Tibial nerve (tissue), 4 donors: ENCODE measurements around the gene BAK1. TPM values are rescaled to one million over a fixed set of nuclear protein-coding genes. Genes with fewer than 3 reads are reported as not detected.

ENCODE experiments used
- DNase-seq, 2 donors: peaks; one replicate each; pipeline ENCODE4 v3.0.0-alpha.2; 2019; ENCODE audit warnings: low spot score in 2 of 2
- H3K27ac ChIP-seq, 4 donors: fragments of 200-600 bp; sonication (generic) in 3 of 4; one replicate each; pipeline ENCODE4 v1.5.1; 2017 to 2019; ENCODE audit warnings: mild to moderate bottlenecking in 1 of 4
- H3K27me3 ChIP-seq, 2 donors: fragments of 200-600 bp; sonication (generic) in 1 of 2; one replicate each; pipeline versions ENCODE4 v1.5.1 to v1.6.0; 2017 to 2019
- H3K36me3 ChIP-seq, 3 donors: fragments of 200-600 bp; sonication (generic); one replicate each; pipeline ENCODE4 v1.5.1; 2018 to 2019
- H3K4me1 ChIP-seq, 4 donors: fragments of 200-600 bp; sonication (generic) in 3 of 4; one replicate each; pipeline ENCODE4 v1.5.1; 2017 to 2019
- H3K4me3 ChIP-seq, 4 donors: fragments of 200-600 bp; sonication (generic) in 3 of 4; one replicate each; pipeline ENCODE4 v1.5.1; 2017 to 2019; ENCODE audit warnings: mild to moderate bottlenecking in 1 of 4, moderate library complexity in 1 of 4
- H3K9me3 ChIP-seq, 4 donors: fragments of 200-600 bp; sonication (generic) in 3 of 4; one replicate each; pipeline ENCODE4 v1.5.1; 2017 to 2019
- CTCF ChIP-seq, 5 experiments: fragments of 200-600 bp in 3 of 5; fragments of 450-650 bp in 2 of 5; sonication (generic) in 3 of 5; IDR thresholded peaks; one replicate each; pipeline ENCODE4 v1.5.1; 2016 to 2019; ENCODE audit warnings: antibody characterized with exemption in 5 of 5, mild to moderate bottlenecking in 3 of 5, moderate library complexity in 2 of 5
- EP300 ChIP-seq, 2 donors: sonication (generic); formaldehyde crosslinking; IDR thresholded peaks; one replicate each; pipeline ENCODE4 v1.6.1; 2017; ENCODE audit warnings: antibody characterized with exemption in 2 of 2, mild to moderate bottlenecking in 1 of 2
- POLR2A ChIP-seq, 2 donors: fragments of 450-650 bp; IDR thresholded peaks; one replicate each; pipeline ENCODE4 v1.6.1; 2017; ENCODE audit warnings: antibody characterized with exemption in 2 of 2, mild to moderate bottlenecking in 2 of 2, moderate library complexity in 2 of 2
- WGBS, 2 donors: methylation state at CpG; one replicate each; pipeline ENCODE4 v1.1.5; 2018; 5-methylcytosine and 5-hydroxymethylcytosine counted together
- total RNA-seq, 4 donors: library from RNA; depleted of rRNA; stranded (reverse); fragments of >200 nt; gene quantifications; one replicate each; pipeline ENCODE4 v1.1.0, GENCODE V29; 2016

Gene BAK1
- total RNA-seq, 4 donors from 2014 or later = 7.9 to 15.3 (median 10.1) TPM

DNA sequence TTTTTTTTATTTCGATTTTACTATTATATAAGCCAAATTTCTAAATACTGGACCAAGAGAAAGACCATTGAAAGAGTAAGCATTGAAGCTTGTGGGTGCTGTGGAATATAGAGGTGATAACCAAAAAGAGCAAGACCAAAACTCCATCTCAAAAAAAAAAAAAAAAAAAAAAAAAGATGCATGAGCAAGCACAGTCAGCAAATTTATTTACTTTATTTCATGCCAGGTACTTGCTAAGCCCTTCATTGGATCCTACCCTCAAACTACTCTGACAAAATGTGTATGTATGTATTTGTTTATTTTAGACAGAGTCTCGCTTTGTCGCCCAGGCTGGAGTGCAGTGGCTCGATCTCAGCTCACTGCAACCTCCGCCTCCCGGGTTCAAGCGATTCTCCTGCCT lies 27.8 kb downstream of the BAK1 start:
- no peaks in the 10 kb centered on the region for H3K4me1 ChIP-seq
- no peaks in the 10 kb centered on the region for H3K9me3 ChIP-seq
- no peak for DNase-seq
- H3K27me3 ChIP-seq = no peaks in the 10 kb centered on the region
- TF ChIP-seq CTCF (IDR thresholded peaks at IDR 0.05) (no peak), POLR2A (IDR thresholded peaks at IDR 0.05) (no peak), EP300 (IDR thresholded peaks at IDR 0.05) (no peak)
- WGBS, 2 donors = 87 to 90% methylated on average over 7 of the region's 7 CpGs
- H3K4me3 ChIP-seq = no peak overlapping the region
- no peak overlapping the region for H3K27ac ChIP-seq
- H3K36me3 ChIP-seq = no peaks in the 10 kb centered on the region

GRCh38 chr6:33551538-33551937 lies 28.5 kb downstream of the BAK1 start:
- 70 to 79% methylated on average over 2 of the region's 2 CpGs for WGBS, 2 donors
- TF ChIP-seq POLR2A (IDR thresholded peaks at IDR 0.05) (no peak), CTCF (IDR thresholded peaks at IDR 0.05) (no peak), EP300 (IDR thresholded peaks at IDR 0.05) (no peak)
- Histone ChIP-seq H3K27me3 (no peaks in the 10 kb centered on the region), H3K36me3 (no peaks in the 10 kb centered on the region), H3K9me3 (no peaks in the 10 kb centered on the region), H3K27ac (no peak overlapping the region), H3K4me3 (no peak overlapping the region), H3K4me1 (no peaks in the 10 kb centered on the region)
- no peak for DNase-seq

DNA sequence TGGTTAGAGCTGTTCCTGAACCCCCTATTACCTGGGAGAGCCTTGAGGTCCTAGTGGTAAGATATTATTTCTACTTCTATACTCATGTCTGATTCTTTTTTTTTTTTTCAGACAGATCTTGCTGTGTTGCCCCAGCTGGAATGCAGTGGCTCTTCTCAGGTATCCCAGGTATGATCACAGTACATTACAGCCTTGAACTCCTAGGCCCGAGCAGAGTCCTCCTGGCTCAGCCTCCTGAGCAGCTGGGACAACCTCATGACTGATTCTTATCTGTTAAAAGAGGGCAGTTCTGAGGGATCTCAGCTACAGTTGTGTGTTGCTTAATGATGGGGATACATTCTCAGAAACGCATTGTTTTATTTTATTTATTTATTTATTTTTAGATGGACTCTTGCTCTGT lies 30.2 kb downstream of the BAK1 start:
- H3K36me3 ChIP-seq = no peaks in the 10 kb centered on the region
- DNase-seq = no peak
- H3K4me3 ChIP-seq = no peak overlapping the region
- H3K27ac ChIP-seq = no peak overlapping the region
- H3K9me3 ChIP-seq = no peaks in the 10 kb centered on the region
- TF ChIP-seq EP300 (IDR thresholded peaks at IDR 0.05) (no peak), POLR2A (IDR thresholded peaks at IDR 0.05) (no peak), CTCF (IDR thresholded peaks at IDR 0.05) (no peak)
- H3K27me3 ChIP-seq = no peaks in the 10 kb centered on the region
- no peaks in the 10 kb centered on the region for H3K4me1 ChIP-seq
- WGBS, 2 donors = 88 to 92% methylated on average over 2 of the region's 2 CpGs

GRCh38 chr6:33549196-33549595 lies 30.9 kb downstream of the BAK1 start:
- Histone ChIP-seq H3K27ac (no peak overlapping the region), H3K27me3 (no peaks in the 10 kb centered on the region)
- WGBS, 2 donors = 87 to 89% methylated on average over 8 of the region's 8 CpGs

DNA sequence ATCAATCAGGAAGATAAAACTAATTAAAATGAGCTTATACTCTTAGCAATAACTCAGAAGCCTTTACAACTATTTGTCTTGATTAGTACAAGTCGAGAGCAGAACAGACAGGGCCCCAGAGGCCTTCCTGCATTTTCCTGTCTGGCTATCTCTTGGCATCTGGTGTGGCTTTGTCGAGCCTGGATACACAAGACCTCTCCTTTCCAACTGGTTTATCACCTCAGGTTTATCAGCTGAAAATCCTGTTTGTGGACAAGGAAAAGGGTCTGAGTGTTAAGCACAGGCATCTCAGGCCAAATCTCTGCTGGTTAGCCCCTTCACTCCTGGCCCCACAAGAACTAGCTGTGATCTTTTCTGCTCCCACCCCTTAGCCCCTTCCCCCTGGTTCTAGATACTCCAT lies 32.6 kb downstream of the BAK1 start:
- DNase-seq = no peak
- TF ChIP-seq EP300 (IDR thresholded peaks at IDR 0.05) = no peak
- no peak for TF ChIP-seq POLR2A (IDR thresholded peaks at IDR 0.05)
- TF ChIP-seq CTCF (IDR thresholded peaks at IDR 0.05) = no peak
- Histone ChIP-seq H3K4me3 (no peak overlapping the region), H3K4me1 (no peaks in the 10 kb centered on the region), H3K27me3 (no peaks in the 10 kb centered on the region), H3K27ac (no peak overlapping the region), H3K36me3 (no peaks in the 10 kb centered on the region), H3K9me3 (no peaks in the 10 kb centered on the region)
- 53 to 55% methylated on average over 2 of the region's 2 CpGs for WGBS, 2 donors

More at GRCh38 chr6:33549196-33549595, 30.9 kb downstream of the BAK1 start:
- no peaks in the 10 kb centered on the region for H3K4me1 ChIP-seq
- TF ChIP-seq CTCF (IDR thresholded peaks at IDR 0.05) (no peak), EP300 (IDR thresholded peaks at IDR 0.05) (no peak), POLR2A (IDR thresholded peaks at IDR 0.05) (no peak)
- no peak for DNase-seq
- H3K36me3 ChIP-seq = no peaks in the 10 kb centered on the region
- no peak overlapping the region for H3K4me3 ChIP-seq
- H3K9me3 ChIP-seq = no peaks in the 10 kb centered on the region
